Left ventricle myocardium superior (tissue), 1 donor: ENCODE results near the gene DNAH1. TPM values are rescaled to one million over a fixed set of nuclear protein-coding genes. Genes with fewer than 3 reads are reported as not detected.

ENCODE experiments used
- ATAC-seq: fragments of 200-7000 bp; cut with Tn5 transposase; one replicate; pipeline ENCODE4 v1.9.1; 2020; ENCODE audit warnings: mild to moderate bottlenecking, moderate library complexity
- DNase-seq: peaks from one replicate; pipeline ENCODE4 v3.0.0-alpha.2; 2020
- intact Hi-C: fragments of 100-400 bp; cut with micrococcal nuclease; formaldehyde crosslinking; loops from one replicate; pipeline ENCODE4 v1.11.0; 2022
- microRNA-seq: library from miRNA; unstranded; fragments of <30 nt; microRNA quantifications from one replicate; pipeline ENCODE4 v1.2.0, GENCODE V29; 2020; ENCODE audit warnings: borderline number of aligned reads
- total RNA-seq: library from RNA; stranded (reverse); fragmentation: NEBNext Ultra II Directional; extraction: Animal tissue kit (Norgen Biotek cat#: 25700); gene quantifications from one replicate; pipeline ENCODE4 v1.2.1, GENCODE V29; 2021
- donor health status: DM: no; HTN: yes; CAD: no; lungs with severe emphysema.

Gene DNAH1
- total RNA-seq, 1 donor from 2014 or later, result 2.3 TPM

DNA sequence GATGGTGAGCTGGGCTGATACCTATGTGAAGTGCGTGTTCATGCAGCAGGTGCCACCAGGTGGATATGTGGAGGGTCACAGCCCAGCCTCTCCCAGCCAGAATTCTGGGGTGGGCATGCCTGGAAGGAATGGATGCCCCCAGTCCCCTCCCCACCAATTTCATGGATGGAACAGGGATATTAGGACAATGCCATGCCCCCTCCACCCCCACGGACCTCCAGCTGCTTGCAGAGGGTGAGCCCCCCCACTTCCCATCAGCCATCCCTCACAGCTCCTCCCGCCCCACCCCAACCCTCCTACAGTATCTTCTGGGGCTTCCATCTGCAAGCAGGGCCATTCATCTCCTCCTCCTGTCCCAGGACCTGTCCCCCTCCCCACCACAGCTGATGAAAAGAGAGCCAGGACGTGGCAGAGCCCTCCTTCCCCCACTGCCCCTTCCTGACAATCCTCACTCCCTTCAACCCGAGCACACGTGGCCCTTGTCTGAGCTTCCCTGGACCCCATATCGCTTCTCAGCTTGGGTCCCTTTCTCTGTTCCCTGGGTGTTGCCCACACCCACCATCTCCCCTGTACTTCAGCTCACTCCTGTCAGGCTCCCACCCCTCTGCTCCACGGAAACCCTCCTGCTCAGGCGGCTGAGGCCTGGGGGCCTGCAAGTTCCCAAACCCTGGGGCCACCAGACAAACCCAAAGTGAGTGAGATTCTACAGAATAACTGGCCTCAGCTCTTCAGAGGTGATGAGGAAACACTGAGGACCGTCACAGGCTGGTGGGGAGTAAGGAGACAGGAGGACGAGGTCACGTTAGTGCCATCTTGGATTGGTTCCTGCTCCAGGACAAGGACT is 131.6 kb downstream of the DNAH1 start:
- ATAC-seq, result no peak
- DNase-seq, result peak; percentile 15
- intact Hi-C loops, result no loop called here

Small RNA genes lying within 50 kb of the gene (microRNA-seq; reads per million reads assigned to microRNA genes)
- gene MIR135A1, result not detected
- gene MIRLET7G, result 39,602 reads per million, percentile 98 among the genes with 10 or more reads in this experiment

Other genes starting within 250 kb of the DNAH1 start
- gene POC1A, start 161.9 kb upstream of the DNAH1 start, total RNA-seq, result 1.5 TPM
- gene ALAS1, start 118.2 kb upstream of the DNAH1 start, total RNA-seq, result 166 TPM
- 0.17 TPM for gene TLR9, start 90.7 kb upstream of the DNAH1 start, total RNA-seq
- 103 TPM for gene TWF2, start 77.2 kb upstream of the DNAH1 start, total RNA-seq
- 9.0 TPM for gene PPM1M, start 70.6 kb upstream of the DNAH1 start, total RNA-seq
- gene WDR82, start 37.7 kb upstream of the DNAH1 start, total RNA-seq, result 67.5 TPM
- gene GLYCTK, start 28.5 kb upstream of the DNAH1 start, total RNA-seq, result 4.0 TPM
- 57.9 TPM for gene BAP1, start 93.7 kb downstream of the DNAH1 start, total RNA-seq
- 13.1 TPM for gene PHF7, start 94.3 kb downstream of the DNAH1 start, total RNA-seq
- gene SEMA3G, start 128.8 kb downstream of the DNAH1 start, total RNA-seq, result 9.1 TPM
- gene TNNC1, start 137.7 kb downstream of the DNAH1 start, total RNA-seq, result 8,945 TPM
- gene NISCH, start 139.3 kb downstream of the DNAH1 start, total RNA-seq, result 48.3 TPM
- 69.7 TPM for gene STAB1, start 179.0 kb downstream of the DNAH1 start, total RNA-seq
- gene NT5DC2, start 217.5 kb downstream of the DNAH1 start, total RNA-seq, result 68.3 TPM
- gene UQCC5, start 220.3 kb downstream of the DNAH1 start, total RNA-seq, result 58.7 TPM